22Rv1 (cell line): ENCODE results near the gene SELENOV.

Source experiments
- ZFX ChIP-seq: fragments of 450-650 bp; IDR thresholded peaks from 2 replicates; pipeline ENCODE4 v1.6.1; 2017; ENCODE audit warnings: antibody characterized with exemption, borderline replicate concordance
- TF ChIP-seq, protein P1 (sequence below): fragments of 450-650 bp; IDR thresholded peaks from 2 replicates; pipeline ENCODE4 v1.5.1; 2017; ENCODE audit warnings: mild to moderate bottlenecking

DNA sequence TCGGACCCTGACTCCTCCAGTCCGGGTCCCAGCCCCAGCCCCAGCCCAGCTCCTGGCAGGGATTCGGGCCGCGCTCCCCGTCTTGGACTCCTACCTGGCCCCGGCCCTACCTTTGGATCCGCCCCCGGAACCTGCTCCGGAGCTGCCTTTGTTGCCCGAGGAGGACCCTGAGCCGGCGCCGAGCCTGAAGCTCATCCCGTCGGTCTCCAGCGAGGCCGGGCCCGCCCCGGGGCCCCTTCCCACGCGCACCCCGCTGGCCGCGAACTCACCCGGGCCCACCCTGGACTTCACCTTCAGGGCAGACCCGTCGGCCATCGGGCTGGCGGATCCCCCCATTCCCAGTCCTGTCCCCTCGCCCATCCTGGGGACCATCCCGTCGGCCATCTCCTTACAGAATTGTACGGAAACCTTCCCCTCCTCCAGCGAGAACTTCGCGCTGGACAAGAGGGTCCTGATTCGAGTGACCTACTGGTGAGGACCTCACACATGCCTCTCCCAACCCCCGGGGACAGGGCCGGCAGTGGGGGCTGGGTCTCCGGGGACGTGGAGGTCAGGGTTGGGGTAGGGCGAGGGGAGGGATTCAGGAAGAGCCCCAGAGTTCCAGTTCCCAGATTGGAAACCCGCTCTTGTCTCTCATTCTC, 732 bp downstream of the SELENOV start:
- TF ChIP-seq, protein P1, sequence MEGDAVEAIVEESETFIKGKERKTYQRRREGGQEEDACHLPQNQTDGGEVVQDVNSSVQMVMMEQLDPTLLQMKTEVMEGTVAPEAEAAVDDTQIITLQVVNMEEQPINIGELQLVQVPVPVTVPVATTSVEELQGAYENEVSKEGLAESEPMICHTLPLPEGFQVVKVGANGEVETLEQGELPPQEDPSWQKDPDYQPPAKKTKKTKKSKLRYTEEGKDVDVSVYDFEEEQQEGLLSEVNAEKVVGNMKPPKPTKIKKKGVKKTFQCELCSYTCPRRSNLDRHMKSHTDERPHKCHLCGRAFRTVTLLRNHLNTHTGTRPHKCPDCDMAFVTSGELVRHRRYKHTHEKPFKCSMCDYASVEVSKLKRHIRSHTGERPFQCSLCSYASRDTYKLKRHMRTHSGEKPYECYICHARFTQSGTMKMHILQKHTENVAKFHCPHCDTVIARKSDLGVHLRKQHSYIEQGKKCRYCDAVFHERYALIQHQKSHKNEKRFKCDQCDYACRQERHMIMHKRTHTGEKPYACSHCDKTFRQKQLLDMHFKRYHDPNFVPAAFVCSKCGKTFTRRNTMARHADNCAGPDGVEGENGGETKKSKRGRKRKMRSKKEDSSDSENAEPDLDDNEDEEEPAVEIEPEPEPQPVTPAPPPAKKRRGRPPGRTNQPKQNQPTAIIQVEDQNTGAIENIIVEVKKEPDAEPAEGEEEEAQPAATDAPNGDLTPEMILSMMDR: no peak
- TF ChIP-seq ZFX: no peak
